SK-N-SH treated with all-trans-retinoic acid at 6 μM for 48 hours (cell line): ENCODE measurements around the gene OR2T1.
"Not testable (repeated sequence)": the region's sequence is repeated elsewhere in the genome, so short reads cannot be mapped to it uniquely, and the experiment has no call there.

Source experiments
- ESRRG ChIP-seq: fragments of 250-450 bp; sonication (Bioruptor Pico); IDR thresholded peaks from 2 replicates; pipeline ENCODE4 v1.6.1; 2021; ENCODE audit warnings: mild to moderate bottlenecking
- ISL1 ChIP-seq: fragments of 250-450 bp; sonication (Bioruptor Pico); IDR thresholded peaks from 2 replicates; pipeline ENCODE4 v2.1.2; 2022; ENCODE audit warnings: mild to moderate bottlenecking, moderate library complexity
- PATZ1 ChIP-seq: fragments of 250-450 bp; sonication (Bioruptor Pico); IDR thresholded peaks from 2 replicates; pipeline ENCODE4 v1.8.0; 2020; ENCODE audit warnings: mild to moderate bottlenecking, moderate library complexity, borderline replicate concordance
- POU6F1 ChIP-seq: fragments of 250-450 bp; sonication (Bioruptor Pico); IDR thresholded peaks from 2 replicates; pipeline ENCODE4 v1.8.0; 2021; ENCODE audit warnings: low read depth, mild to moderate bottlenecking, moderate library complexity, borderline replicate concordance
- PPARA ChIP-seq: fragments of 250-450 bp; sonication (Bioruptor Pico); IDR thresholded peaks from 2 replicates; pipeline ENCODE4 v1.5.0; 2020; ENCODE audit warnings: mild to moderate bottlenecking, borderline replicate concordance
- RARB ChIP-seq: fragments of 250-450 bp; sonication (Bioruptor Pico); IDR thresholded peaks from 2 replicates; pipeline ENCODE4 v1.8.0; 2021; ENCODE audit warnings: mild to moderate bottlenecking, moderate library complexity
- SNAI2 ChIP-seq: fragments of 250-450 bp; sonication (Bioruptor Pico); IDR thresholded peaks from 2 replicates; pipeline ENCODE4 v1.5.0; 2020; ENCODE audit warnings: mild to moderate bottlenecking, moderate library complexity
- TCF4 ChIP-seq: fragments of 250-450 bp; sonication (Bioruptor Pico); IDR thresholded peaks from 2 replicates; pipeline ENCODE4 v1.8.0; 2021; ENCODE audit warnings: mild to moderate bottlenecking, moderate library complexity, borderline replicate concordance
- TOX ChIP-seq: fragments of 250-450 bp; sonication (Bioruptor Pico); IDR thresholded peaks from 2 replicates; pipeline ENCODE4 v1.8.0; 2021; ENCODE audit warnings: mild to moderate bottlenecking, moderate library complexity, borderline replicate concordance
- TSHZ2 ChIP-seq: fragments of 250-450 bp; sonication (Bioruptor Pico); IDR thresholded peaks from 2 replicates; pipeline ENCODE4 v1.5.0; 2020; ENCODE audit warnings: mild to moderate bottlenecking, moderate library complexity
- ZC3H10 ChIP-seq: fragments of 250-450 bp; sonication (Bioruptor Pico); IDR thresholded peaks from 2 replicates; pipeline ENCODE4 v1.5.1; 2021; ENCODE audit warnings: mild to moderate bottlenecking, moderate library complexity
- ZFP30 ChIP-seq: fragments of 450-650 bp; formaldehyde crosslinking; IDR thresholded peaks from 2 replicates; pipeline ENCODE4 v1.5.0; 2022; ENCODE audit warnings: mild to moderate bottlenecking, moderate library complexity
- ZNF70 ChIP-seq: fragments of 450-650 bp; formaldehyde crosslinking; IDR thresholded peaks from 2 replicates; pipeline ENCODE4 v1.5.0; 2020; ENCODE audit warnings: mild to moderate bottlenecking, moderate library complexity
- ZNF8 ChIP-seq: fragments of 450-650 bp; formaldehyde crosslinking; IDR thresholded peaks from 2 replicates; pipeline ENCODE4 v1.5.0; 2020; ENCODE audit warnings: mild to moderate bottlenecking, moderate library complexity

- not testable (repeated sequence) for TF ChIP-seq RARB; TOX (CRISPR knock-in tag); ZNF8 (CRISPR knock-in tag); ZFP30 (CRISPR knock-in tag); ESRRG (CRISPR knock-in tag); TCF4 (CRISPR knock-in tag); ZNF70 (CRISPR knock-in tag); TSHZ2 (CRISPR knock-in tag); PATZ1; ISL1 (CRISPR knock-in tag); POU6F1; SNAI2 (CRISPR knock-in tag); ZC3H10 (CRISPR knock-in tag); PPARA (CRISPR knock-in tag)
Measured at GRCh38 chr1:248439283-248439682, 36.4 kb downstream of the OR2T1 start.
